ENCODE measurements around the gene OGFOD3.
A peak's percentile ranks its signal among the peaks of the same experiment; 100 is the strongest.

The OGFOD3 gene

GRCh38 chr17:82403662-82404660 lies 14.4 kb downstream of the OGFOD3 start:
- no peak for DNase-seq (ENCODE audit: low read depth)
- TF ChIP-seq, protein P1, sequence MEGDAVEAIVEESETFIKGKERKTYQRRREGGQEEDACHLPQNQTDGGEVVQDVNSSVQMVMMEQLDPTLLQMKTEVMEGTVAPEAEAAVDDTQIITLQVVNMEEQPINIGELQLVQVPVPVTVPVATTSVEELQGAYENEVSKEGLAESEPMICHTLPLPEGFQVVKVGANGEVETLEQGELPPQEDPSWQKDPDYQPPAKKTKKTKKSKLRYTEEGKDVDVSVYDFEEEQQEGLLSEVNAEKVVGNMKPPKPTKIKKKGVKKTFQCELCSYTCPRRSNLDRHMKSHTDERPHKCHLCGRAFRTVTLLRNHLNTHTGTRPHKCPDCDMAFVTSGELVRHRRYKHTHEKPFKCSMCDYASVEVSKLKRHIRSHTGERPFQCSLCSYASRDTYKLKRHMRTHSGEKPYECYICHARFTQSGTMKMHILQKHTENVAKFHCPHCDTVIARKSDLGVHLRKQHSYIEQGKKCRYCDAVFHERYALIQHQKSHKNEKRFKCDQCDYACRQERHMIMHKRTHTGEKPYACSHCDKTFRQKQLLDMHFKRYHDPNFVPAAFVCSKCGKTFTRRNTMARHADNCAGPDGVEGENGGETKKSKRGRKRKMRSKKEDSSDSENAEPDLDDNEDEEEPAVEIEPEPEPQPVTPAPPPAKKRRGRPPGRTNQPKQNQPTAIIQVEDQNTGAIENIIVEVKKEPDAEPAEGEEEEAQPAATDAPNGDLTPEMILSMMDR (IDR thresholded peaks at IDR 0.05; ENCODE audit: low read length, missing control alignments) = no peak
- no peak overlapping the region for H3K4me3 ChIP-seq (replicated peaks; ENCODE audit: low read depth, low read length)

DNA sequence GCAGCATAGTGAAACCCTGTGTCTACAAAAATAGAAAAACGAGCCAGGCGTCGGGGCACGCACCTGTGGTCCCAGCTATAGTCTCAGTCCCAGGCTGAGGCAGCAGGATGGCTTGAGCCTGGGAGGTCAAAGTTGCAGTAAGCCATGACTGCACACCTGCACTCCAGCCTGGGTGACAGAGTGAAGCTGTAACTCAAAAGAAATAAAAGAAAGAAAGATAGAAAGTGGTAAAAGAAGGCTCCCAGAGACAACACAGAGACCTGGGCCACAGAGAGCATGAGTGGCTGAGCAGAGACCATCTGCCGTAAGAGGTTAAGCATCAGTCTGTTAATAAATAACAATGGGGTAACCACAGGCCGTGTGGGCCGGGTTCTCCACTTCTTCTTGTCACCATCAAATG lies 15.5 kb downstream of the OGFOD3 start:
- TF ChIP-seq, protein P1 (IDR thresholded peaks at IDR 0.05; ENCODE audit: low read length, missing control alignments) = no peak
- DNase-seq (ENCODE audit: low read depth) = no peak
- H3K4me3 ChIP-seq (replicated peaks; ENCODE audit: low read depth, low read length) = no peak overlapping the region

DNA sequence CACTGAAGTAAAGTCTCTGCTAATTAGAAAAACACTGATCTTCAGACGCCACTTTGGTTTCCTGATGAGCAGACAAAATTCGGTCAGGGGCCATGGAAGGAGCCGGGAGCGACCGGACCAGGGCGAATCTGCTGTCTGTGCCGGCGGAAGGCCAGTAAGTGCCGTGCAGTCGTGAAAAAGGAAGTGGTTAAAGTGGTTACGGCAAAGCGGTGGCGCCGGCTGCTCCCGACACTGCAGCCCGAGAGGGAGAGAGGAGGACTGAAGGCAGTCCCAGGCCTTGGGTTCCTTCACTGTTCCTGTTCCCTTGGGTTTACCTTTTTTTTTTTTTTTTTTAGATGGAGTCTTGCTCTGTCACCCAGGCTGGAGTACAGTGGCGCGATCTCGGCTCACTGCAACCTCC lies 17.6 kb downstream of the OGFOD3 start:
- H3K4me3 ChIP-seq (replicated peaks; ENCODE audit: low read depth, low read length) = no peak overlapping the region
- no peak for DNase-seq (ENCODE audit: low read depth)
- TF ChIP-seq, protein P1 (IDR thresholded peaks at IDR 0.05; ENCODE audit: low read length, missing control alignments) = no peak

GRCh38 chr17:82400206-82400605 lies 18.2 kb downstream of the OGFOD3 start:
- TF ChIP-seq, protein P1 (IDR thresholded peaks at IDR 0.05; ENCODE audit: low read length, missing control alignments) = no peak
- H3K4me3 ChIP-seq (replicated peaks; ENCODE audit: low read depth, low read length) = no peak overlapping the region
- DNase-seq (ENCODE audit: low read depth) = peak; percentile 18

DNA sequence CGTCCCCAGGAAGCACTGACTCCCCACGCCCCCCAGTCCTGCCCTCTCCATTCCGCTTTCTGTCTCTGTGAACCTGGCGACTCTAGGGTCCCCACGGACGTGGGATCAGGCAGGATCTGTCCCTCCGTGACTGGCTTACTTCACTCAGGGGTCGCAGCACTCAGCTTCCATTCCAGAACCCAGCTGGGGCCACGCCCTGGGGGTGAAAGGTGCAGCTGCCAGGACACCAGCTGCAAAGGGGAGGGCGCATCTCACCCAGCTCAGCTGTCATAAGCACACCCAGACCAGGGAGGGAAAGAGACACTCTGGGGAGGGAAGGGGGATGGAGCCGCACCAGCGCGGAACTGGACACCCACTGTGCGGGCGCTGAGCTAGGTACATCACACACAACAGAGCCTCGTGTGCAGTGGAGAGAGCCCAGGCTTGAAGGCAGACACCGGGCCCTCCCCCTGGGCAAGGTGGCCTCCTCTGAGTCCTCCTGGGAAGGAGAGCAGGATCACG lies 18.7 kb downstream of the OGFOD3 start:
- no peak overlapping the region for H3K4me3 ChIP-seq (replicated peaks; ENCODE audit: low read depth, low read length)
- no peak for DNase-seq (ENCODE audit: low read depth)
- TF ChIP-seq, protein P1 (IDR thresholded peaks at IDR 0.05; ENCODE audit: low read length, missing control alignments) = no peak

- no peak overlapping the region for H3K4me3 ChIP-seq (replicated peaks; ENCODE audit: low read depth, low read length)
- peak; percentile 21 for DNase-seq (ENCODE audit: low read depth)
- TF ChIP-seq, protein P1 (IDR thresholded peaks at IDR 0.05; ENCODE audit: low read length, missing control alignments) = no peak
These were observed 19.3 kb downstream of the OGFOD3 start for GRCh38 chr17:82399041-82399441.
